SKM-1 treated with dmso at 0.1 percent for 144 hours (cell line): ENCODE results near the gene PRKAG2.

Experiments used
- DNase-seq: peaks from one replicate; lab custom pipeline; 2025; ENCODE audit not compliant: unreplicated experiment; lab: John Stamatoyannopoulos, UW

Gene PRKAG2

DNA sequence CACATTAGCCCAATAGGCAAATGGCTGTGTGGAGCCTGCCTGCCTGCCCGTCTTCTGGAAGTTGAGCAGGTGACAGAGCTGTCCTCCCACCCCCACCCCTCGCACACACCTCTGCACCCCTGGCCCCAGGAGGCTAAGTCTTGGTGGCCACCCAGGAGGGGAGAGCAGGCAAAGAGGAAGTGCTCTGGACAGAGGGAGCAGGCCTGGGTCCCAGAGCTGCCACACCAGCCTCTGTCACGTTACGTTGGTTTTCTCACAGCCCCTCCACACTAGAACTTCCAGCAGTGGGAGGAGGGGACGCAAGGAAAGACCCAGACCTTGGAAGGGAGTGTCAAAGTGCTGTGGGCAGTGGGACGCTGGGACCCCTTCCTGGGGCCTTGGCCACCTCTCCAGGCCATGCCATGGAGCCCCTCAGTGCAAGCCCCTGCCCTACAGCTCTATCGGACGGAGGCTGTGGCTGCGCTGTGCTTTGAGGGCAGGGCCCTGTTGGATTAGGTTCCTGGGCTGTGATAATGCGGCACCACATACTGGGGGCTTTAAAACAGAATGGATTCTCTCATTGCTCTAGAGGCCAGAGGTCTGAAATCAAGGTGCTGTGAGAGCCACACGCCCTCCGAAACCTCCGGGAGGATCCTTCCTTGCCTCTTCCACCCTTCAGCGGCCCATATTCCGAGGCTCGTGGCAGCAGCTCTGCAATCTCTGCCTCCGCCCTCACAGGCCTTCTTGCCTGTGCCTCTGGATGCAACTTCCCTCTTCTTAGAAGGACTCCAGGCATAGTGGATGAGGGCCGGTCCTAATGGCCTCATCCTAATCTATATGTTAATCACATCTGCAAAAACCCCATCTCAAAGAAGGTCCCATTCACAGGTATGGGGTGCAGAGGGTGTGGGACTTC is 9.9 kb downstream of the PRKAG2 start:
- no peak for DNase-seq

DNA sequence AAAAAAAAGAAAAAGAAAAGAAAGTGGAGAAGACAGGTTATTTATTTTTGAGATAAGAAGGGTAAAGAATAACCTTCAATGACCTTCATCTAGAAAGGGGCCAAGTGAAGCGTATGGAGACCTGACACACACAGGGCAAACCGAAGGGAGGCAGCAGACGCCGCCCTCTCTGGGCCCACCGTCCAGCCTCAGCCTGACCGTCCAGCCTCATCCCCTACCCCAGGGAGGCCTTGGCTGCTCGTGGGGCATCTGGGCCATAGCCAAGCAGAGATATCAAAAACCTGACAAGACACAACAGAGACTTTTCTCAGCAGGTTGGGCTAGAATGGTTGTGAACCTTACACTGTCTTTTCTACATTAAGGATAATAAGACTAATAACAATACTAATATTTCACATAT is 10.9 kb downstream of the PRKAG2 start:
- no peak for DNase-seq

DNA sequence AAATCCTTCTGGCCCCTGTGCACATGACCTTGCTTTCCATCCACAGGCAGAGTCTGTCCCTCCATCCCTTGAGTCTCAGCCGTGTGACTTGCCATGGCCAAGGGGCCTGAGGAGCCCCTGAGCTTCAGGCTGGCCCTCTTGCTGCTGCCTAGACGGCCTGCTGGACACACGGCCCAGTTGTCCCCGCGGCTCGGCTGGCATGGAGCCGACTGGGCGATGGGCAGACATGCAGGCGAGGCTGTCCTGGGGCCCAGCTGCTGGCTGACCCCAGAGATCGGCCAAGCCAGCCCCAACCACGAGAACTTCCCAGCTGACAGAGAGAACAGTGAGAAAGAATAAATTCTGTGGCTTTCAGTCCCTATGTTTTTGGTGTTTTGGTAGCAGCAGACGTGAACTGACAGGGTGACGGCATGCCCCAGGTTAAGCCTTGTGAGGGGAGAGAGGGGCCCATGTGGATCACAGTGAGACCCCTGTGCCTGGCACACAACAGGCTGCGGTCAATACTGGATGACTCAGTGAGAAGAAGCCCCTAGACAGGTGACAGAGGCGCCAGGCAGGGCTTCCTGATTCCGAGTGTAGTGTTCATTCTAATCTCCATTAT is 11.7 kb downstream of the PRKAG2 start:
- DNase-seq = no peak

DNA sequence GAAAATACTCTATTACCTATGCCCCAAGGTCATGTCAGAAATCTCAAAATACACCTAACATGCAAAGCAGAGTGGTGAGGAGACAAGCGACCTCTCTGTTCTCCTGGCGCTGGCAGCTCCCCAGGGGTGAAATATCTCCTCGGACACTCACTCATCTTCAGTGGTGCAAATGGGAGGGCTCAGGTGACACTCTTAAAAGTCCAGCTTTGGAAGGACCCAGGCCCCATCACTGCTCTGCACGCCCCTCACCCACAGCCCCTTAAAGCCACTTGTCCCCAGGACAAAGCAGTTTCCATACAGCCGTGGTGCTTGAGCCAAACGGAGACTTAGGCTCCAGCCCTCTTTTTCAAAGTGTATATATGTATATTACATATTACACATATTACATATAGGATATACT is 12.4 kb downstream of the PRKAG2 start:
- DNase-seq = no peak

DNA sequence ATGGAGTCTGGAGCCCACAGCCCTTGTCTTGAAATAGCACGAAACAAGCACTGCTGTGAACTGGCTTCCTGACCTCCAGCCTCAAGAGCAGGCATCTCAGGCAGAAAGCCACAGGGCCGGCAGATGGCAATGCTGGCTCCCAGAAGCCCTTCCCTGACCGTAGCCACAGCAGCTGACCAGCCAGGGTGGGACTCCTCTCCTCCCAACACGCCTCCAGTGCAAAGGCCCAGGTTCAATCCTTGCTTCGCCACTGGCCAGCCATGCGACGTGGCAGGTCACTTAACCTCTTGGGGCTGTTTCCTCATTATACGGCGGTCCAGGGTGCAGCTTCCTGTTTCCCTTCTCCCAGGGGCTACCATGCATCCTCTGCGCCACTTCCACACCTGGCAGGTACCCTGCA is 12.8 kb downstream of the PRKAG2 start:
- DNase-seq = no peak

DNA sequence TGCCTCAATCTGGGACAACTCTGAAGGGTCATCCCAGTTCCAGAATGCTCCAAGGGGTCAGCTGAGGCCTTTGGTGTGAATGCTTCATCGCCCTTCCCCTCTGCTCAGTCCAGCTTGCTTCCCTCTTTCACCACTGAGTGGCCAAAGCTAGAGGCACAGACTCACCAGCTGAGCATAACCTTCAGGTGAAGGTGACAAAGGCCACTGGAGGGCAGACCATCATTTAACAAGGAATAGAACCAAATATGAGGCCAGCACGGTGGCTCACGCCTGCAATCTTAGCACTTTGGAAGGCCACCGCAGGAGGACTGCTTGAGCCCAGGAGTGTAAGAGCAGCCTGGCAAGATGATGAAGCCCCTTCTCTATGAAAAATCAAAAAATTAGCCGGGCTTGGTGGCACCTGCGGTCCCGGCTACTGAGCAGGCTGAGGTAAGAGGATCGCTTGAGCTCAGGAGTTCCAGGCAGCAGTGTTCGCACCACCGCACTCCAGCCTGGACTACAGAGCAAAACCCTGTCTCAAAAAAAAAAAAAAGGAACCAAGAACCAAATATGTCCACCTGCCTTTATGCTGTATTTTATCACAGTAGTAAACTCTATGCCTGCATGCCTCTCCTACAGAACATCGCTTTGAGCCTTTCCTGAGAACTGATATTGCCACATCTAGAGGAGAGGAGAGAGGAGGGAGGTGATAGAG is 13.4 kb downstream of the PRKAG2 start:
- no peak for DNase-seq

DNA sequence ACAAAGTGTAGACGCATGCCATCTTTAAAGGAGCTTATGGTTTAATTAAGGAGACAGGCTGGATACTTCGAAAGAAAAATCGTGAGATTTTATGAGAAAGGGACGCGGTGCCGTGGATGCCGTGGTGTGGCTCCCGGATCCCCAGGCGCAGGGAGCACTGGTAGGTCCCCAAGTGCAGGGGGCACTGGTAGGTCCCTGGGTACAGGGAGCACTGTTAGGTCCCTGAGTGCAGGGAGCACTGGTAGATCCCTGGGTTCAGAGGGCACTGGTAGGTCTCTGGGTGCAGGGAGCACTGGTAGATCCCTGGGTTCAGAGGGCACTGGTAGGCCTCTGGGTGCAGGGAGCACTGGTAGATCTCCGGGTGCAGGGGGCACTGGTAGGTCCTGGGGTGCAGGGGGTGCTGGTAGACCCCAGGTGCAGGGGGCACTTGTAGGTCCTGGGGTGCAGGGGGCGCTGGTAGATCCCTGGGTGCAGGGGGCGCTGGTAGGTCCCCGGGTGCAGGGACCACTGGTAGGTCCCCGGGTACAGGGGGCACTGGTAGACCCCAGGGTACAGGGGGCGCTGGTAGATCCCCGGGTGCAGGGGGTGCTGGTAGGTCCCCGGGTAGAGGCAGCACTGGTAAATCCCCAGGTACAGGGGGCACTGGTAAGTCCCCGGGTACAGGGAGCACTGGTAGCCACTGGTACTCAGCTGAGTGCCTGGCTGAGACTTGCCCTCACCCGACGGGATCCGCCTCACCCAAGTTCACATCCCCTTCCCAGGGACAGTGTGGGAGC is 14.1 kb downstream of the PRKAG2 start:
- DNase-seq = no peak

DNA sequence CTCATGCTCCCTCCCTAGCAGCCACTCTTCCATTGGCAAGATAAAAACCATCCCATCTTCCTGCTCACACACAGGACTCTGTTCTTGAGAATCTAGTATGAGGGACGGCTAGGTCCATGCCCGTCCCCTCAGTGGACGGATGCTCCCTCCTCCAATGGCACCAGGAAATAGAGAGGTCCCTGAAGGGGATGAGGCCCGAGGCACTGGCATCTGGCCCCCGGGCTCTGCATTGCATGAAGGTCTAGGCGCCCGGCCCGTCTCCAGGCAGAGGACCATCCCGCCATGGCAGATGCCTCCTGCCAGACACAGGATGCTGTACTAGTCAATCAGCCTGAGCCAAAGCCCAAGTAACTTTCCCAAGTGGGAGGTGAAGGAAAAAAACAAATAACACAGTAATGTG is 15.0 kb downstream of the PRKAG2 start:
- DNase-seq = no peak

DNA sequence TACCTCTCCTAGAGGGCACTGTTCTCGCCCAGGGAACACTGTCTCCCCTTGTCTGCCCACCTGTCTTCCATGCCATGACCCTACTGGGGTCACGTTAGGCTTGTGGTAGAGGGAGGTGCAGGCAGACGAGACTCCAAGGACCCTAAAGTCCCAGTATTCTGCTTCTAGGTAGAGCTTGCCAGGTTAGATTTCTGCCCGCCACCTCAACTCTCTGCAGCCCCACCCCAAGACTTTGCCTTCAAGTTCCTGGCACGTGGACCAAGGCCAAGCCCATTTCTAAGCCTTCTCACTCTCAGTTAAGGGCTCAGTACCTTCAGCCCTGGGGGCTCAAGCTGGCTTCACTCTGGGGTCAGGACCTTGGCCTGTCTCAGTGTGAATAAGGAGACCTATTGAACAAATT is 16.1 kb downstream of the PRKAG2 start:
- DNase-seq = no peak

DNA sequence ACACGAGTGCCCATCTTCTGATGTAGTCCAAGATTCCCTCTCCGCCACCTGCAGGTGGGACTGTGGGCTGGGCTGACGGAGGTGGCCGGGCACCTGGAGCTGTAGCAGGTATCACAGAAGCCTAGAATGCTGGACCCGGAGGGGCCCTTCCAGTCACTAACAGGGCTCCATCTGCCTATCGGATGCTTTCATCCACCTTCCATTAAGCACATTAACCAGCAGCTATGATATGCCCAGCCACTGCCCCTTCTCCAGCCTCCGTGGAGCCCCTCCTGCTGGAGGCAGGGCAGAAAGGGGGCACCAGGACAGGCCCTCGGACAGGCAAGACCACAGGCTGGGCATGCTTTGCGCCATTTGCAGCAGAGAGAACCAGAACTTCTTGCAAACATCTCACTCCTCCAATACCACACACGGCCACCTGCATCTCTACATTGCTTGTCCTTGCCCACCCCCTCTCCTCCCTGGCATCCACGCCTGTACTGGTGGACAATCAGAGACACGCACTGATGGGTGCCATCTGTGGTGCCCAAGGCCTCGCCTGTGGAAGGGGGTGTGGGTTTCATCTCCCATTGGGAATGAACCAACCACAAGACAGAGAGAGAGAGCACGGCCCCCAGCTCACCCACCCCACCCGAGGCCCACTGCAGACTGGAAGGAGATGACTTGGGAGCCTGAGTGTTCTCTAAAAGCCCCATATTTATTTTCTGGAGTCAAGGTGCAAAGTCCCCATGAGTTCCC is 16.8 kb downstream of the PRKAG2 start:
- DNase-seq = no peak

DNA sequence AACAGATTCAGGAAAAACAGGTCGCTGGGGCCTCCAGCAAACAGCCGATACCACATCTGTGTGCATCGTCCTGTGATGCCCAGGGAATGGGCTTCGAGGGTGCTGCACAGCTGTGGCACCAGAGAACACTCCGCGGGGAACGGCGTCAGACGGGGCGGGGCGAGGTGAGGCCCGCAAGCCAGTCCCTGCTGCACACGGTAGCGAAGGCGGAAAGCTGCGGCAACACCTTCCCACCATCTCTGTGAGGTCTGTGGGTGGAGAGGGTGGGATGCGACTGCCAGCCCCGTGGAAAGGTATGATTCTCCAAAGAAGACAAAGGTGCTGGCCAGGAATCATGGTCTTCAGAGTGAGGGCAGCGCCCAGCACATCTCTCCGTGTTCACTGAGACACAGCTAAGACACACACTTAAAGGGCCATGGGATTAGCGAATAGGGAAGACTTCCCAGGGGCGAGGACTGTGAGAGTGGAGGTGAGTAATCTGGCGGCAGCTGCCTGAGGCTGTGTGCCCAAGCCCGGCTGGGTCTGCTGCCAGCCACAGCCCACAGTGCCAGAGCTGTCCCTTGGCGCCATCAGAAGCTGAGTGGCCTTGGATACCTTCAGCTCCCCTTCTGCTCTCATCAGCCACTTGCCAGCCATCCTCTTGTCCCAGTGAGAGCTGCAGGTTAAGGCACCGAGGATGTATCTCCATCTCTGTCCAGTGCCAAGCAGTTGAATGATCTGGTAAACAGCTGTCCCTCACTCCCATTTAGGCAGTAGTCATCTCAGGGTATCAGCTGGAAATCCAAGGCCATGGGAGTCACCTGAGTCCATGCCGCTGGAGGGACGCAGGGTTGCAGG is 17.6 kb downstream of the PRKAG2 start:
- DNase-seq = no peak

DNA sequence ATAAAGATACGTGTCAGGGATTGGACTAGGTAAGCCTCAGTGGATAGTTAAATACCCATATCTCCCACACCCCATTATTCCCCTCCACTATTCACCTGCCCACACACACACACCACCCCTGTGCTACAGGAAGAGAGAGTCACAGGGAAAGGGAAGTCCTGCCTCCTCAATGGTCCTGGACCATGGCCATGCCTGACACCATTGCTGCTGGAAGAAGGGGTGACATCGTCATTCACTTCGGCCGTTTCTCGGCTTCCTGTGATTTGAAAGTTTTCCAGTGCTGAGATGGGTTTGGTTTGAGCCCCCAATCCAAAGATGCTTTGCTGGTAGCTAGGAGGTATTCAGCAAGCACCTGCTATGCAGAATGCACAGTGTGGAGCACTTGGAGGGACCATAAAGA is 18.5 kb downstream of the PRKAG2 start:
- no peak for DNase-seq

DNA sequence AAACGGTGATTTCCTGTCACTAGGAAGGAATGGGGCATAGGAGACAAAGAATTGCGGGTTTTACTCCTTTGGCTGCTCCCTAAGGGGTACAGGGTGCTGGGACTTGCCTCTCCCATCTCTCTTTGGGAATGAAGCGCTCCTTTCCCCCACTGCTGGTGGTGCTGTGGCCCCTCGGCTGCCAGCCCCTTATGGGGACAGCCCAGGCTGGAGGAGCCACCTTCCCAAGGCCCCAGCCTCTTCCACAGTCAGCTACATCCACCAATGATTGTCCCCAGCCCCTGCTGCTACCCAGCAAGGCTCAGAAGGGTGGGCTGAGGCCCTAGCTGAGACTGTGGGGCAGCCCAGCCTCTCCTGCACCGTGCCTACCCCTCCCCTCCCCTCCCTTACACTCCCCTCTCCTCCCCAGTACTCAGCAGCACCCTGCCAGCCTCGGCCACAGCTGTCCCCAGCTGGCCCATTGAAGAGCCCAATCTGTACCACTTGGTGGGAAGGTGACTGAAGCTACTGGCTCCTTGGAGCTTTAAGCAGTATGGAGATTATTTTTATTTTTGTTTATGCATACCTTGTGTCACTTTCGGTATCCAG is 19.0 kb downstream of the PRKAG2 start:
- no peak for DNase-seq

DNA sequence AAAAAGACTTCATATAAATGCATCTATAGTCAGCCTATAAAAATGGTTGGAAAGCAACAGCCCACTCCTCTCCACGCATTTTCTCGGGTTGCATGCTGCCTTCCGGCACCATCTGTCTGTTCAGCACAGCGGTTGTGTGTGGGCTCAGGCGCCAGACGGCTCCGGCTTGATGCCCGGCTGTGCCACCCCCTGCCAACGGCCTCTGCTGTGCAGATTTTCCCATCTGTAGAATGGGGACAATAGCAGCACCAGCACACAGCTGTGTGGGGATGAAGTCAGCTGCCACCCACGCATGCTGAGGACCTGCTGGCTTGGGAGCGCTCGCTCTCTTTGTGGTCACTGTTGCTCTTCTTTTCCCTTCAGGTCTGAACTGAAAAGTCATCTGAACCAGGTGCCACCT is 19.5 kb downstream of the PRKAG2 start:
- DNase-seq = no peak

DNA sequence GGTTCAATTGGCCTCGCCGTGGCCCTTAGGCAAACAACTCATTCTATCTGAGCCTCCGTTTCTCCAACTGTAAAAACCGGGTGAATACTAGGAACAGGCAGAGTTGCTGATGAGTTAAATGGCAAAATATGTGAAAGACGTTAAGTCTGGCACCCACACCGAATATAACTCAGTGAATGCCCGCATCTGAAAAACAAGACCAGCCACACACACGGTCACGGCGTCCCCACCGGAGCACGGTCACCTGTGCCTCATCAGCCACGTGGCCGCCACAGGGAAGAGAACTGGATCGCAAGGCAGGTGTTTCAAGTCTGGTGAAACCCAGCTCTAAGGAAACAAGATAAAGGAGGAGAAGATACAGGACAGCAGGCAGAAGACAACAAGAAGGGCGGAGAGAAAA is 20.4 kb downstream of the PRKAG2 start:
- DNase-seq = no peak

DNA sequence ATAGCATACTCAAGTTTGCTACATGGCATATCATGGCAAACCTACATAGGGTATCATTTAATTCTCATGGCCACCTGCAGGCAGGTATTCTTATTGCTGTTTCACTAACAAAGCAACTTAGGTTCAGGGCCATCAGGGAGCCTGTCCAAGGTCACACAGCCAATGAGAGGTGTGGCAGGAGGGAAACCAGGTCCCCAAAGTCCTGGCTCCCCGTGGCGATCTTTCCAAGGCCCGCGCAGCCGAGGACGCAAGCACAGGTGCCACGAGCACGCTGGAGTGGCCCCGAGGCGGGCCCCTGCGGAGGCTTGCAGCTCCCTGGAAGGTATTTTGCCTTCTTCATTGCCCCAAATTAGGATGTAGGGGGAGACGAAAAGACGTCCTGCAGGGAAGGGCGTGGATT is 20.8 kb downstream of the PRKAG2 start:
- no peak for DNase-seq

DNA sequence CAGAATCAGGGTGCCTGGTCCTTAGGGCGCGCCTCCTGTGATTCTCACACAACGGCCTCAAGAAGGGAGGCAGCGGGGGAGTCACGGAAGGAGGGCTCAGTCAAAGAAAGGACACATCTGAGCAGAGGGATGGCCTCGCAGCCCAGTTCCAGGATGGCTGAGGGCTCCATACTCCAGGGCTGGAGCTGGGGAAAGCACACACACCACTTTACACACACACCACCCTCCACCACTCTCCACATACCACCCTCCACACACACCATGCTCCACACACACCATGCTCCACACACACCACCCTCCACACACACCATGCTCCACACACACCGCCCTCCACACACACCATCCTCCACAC is 22.2 kb downstream of the PRKAG2 start:
- DNase-seq = no peak

DNA sequence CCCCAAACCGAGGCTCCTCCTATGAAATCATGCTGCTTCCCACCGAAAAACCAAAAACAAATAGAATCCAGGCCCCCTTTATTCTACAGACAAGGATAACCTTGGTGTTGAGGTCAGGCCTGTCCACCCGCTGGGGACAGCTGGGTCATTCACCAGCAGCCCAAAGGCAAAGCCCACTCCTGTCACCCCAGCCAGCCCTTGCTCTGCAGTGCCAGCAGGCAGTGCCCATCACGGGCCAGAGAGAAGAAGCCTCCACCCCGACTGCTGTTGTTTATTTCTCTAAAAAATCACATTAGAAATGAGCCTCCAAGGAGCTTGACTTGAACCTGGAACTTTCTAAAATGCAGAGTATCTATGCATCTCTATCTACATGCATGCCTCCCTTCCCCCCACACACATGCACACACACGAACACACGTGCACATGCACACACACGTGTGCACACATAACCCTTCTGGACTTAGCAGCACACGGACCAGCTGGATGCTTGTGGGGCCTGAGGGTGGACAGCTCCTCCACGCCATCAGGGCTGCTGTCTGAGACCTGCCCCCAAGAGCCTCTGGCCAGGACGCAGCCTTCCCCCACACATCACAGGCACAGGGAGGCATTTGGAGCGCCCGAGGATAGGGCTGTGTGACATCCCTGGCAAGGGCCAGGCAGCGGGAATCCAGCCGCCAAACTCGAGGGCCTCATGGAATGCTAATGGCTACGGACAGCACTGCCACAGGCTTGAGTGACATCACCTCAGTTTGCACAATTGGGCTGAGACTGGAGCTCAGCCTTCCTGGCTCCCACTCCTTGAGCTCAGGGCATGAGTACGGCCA is 22.8 kb downstream of the PRKAG2 start:
- no peak for DNase-seq
